HEK293 (cell line): ENCODE data around the gene BCORL1.

Experiments used
- PRDM1 ChIP-seq: fragments of 450-650 bp; formaldehyde crosslinking; IDR thresholded peaks from 2 replicates; pipeline ENCODE4; 2016; ENCODE audit warnings: missing biosample characterization, missing genetic modification characterization
- REST ChIP-seq: fragments of 450-650 bp; formaldehyde crosslinking; IDR thresholded peaks from 2 replicates; pipeline ENCODE4 v1.5.1; 2016; ENCODE audit warnings: missing biosample characterization, missing genetic modification characterization
- YY1 ChIP-seq: fragments of 450-650 bp; formaldehyde crosslinking; IDR thresholded peaks from 2 replicates; pipeline ENCODE4 v1.5.1; 2018; ENCODE audit warnings: missing biosample characterization, missing genetic modification characterization
- ZBTB11 ChIP-seq: fragments of 450-650 bp; formaldehyde crosslinking; conservative IDR thresholded peaks from 2 replicates; pipeline ENCODE4 v1.5.1; 2016; ENCODE audit warnings: low read depth, missing biosample characterization, missing genetic modification characterization
- ZNF114 ChIP-seq: fragments of 450-650 bp; formaldehyde crosslinking; IDR thresholded peaks from 2 replicates; pipeline ENCODE4 v1.5.0; 2017; ENCODE audit warnings: missing biosample characterization, missing genetic modification characterization
- ZNF140 ChIP-seq: fragments of 450-650 bp; formaldehyde crosslinking; IDR thresholded peaks from 2 replicates; pipeline ENCODE4 v1.5.1; 2016; ENCODE audit warnings: missing biosample characterization, missing genetic modification characterization
- ZNF23 ChIP-seq: fragments of 450-650 bp; formaldehyde crosslinking; IDR thresholded peaks from 2 replicates; pipeline ENCODE4 v1.5.1; 2016; ENCODE audit warnings: missing biosample characterization, missing genetic modification characterization, borderline replicate concordance
- ZNF785 ChIP-seq: fragments of 450-650 bp; formaldehyde crosslinking; IDR thresholded peaks from 2 replicates; pipeline ENCODE4 v1.5.1; 2016; ENCODE audit warnings: missing biosample characterization, missing genetic modification characterization
- ZSCAN23 ChIP-seq: fragments of 450-650 bp; formaldehyde crosslinking; IDR thresholded peaks from 2 replicates; pipeline ENCODE4 v1.5.1; 2016; ENCODE audit warnings: missing biosample characterization, missing genetic modification characterization
- TF ChIP-seq, protein P1 (sequence below): fragments of 450-650 bp; formaldehyde crosslinking; IDR thresholded peaks from 2 replicates; pipeline ENCODE4 v1.5.1; 2016; ENCODE audit warnings: missing biosample characterization, missing genetic modification characterization
- TF ChIP-seq, protein P2 (sequence below): fragments of 450-650 bp; formaldehyde crosslinking; conservative IDR thresholded peaks from 2 replicates; pipeline ENCODE4 v1.5.1; 2016; ENCODE audit warnings: low read depth, missing biosample characterization, missing genetic modification characterization

- no peak for TF ChIP-seq ZNF23 (tag by site-specific recombination)
- TF ChIP-seq, protein P1, sequence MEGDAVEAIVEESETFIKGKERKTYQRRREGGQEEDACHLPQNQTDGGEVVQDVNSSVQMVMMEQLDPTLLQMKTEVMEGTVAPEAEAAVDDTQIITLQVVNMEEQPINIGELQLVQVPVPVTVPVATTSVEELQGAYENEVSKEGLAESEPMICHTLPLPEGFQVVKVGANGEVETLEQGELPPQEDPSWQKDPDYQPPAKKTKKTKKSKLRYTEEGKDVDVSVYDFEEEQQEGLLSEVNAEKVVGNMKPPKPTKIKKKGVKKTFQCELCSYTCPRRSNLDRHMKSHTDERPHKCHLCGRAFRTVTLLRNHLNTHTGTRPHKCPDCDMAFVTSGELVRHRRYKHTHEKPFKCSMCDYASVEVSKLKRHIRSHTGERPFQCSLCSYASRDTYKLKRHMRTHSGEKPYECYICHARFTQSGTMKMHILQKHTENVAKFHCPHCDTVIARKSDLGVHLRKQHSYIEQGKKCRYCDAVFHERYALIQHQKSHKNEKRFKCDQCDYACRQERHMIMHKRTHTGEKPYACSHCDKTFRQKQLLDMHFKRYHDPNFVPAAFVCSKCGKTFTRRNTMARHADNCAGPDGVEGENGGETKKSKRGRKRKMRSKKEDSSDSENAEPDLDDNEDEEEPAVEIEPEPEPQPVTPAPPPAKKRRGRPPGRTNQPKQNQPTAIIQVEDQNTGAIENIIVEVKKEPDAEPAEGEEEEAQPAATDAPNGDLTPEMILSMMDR = no peak
- no peak for TF ChIP-seq ZBTB11
- TF ChIP-seq ZNF114 (tag by site-specific recombination) = no peak
- TF ChIP-seq, protein P2, sequence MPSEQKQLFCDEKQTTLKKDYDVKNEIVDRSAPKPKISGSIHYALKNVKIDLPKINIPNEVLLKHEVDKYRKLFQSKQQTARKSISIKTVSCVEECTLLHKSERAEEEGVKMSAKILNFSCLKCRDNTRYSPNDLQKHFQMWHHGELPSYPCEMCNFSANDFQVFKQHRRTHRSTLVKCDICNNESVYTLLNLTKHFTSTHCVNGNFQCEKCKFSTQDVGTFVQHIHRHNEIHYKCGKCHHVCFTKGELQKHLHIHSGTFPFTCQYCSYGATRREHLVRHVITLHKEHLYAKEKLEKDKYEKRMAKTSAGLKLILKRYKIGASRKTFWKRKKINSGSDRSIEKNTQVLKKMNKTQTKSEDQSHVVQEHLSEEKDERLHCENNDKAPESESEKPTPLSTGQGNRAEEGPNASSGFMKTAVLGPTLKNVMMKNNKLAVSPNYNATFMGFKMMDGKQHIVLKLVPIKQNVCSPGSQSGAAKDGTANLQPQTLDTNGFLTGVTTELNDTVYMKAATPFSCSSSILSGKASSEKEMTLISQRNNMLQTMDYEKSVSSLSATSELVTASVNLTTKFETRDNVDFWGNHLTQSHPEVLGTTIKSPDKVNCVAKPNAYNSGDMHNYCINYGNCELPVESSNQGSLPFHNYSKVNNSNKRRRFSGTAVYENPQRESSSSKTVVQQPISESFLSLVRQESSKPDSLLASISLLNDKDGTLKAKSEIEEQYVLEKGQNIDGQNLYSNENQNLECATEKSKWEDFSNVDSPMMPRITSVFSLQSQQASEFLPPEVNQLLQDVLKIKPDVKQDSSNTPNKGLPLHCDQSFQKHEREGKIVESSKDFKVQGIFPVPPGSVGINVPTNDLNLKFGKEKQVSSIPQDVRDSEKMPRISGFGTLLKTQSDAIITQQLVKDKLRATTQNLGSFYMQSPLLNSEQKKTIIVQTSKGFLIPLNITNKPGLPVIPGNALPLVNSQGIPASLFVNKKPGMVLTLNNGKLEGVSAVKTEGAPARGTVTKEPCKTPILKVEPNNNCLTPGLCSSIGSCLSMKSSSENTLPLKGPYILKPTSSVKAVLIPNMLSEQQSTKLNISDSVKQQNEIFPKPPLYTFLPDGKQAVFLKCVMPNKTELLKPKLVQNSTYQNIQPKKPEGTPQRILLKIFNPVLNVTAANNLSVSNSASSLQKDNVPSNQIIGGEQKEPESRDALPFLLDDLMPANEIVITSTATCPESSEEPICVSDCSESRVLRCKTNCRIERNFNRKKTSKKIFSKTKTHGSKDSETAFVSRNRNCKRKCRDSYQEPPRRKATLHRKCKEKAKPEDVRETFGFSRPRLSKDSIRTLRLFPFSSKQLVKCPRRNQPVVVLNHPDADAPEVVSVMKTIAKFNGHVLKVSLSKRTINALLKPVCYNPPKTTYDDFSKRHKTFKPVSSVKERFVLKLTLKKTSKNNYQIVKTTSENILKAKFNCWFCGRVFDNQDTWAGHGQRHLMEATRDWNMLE (tag by site-specific recombination) = no peak
- no peak for TF ChIP-seq PRDM1 (tag by site-specific recombination)
- TF ChIP-seq YY1 (tag by site-specific recombination) = no peak
- no peak for TF ChIP-seq ZNF140 (tag by site-specific recombination)
- no peak for TF ChIP-seq ZNF785 (tag by site-specific recombination)
- TF ChIP-seq ZSCAN23 (tag by site-specific recombination) = no peak
- TF ChIP-seq REST (tag by site-specific recombination) = no peak
Observed at GRCh38 chrX:129980540-129981199, 1.8 kb upstream of the BCORL1 start.
